Activated naive CD4-positive, alpha-beta T cell treated with Interleukin-2 at 50 U/mL for 16 hours (primary cell): Measurements from ENCODE around the gene TDRD6.
"Not testable (repeated sequence)": the region's sequence is repeated elsewhere in the genome, so short reads cannot be mapped to it uniquely, and the experiment has no call there.

ENCODE experiments used
- DNase-seq: peaks from one replicate; pipeline ENCODE4 v3.0.0-alpha.2; 2020

The TDRD6 gene

DNA sequence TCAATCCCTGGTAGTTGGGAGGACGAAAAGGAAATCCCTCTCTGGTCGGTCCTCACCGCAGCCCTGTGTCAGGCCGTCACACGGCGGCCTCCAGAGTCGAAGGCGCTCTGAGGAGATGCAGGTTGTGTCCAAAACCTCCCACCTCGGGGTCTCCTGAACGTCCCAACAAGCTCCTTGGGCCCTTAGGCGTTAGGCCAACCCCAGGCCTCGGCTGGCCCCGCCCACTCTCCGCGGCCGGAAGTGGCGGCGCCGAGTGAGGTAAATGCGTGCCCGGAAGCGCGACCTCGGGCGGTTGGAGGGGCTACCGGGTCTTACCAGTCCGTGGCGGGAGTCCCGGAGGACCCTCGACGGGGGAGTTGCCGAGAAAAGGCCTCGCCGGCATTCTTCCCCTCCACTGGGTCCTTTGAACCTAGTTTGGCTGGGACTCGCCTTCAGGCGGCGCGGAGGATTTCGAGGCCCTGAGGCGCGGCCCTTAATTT, at the start of gene TDRD6:
Gene TDRD6, plus strand, starts transcription at position 267 of the 479 bp plus-strand sequence. CDS start 244 bp downstream, outside the sequence.
- no peak for DNase-seq

GRCh38 chr6:46637933-46638332, 49.8 kb upstream of the TDRD6 start:
- DNase-seq = no peak

GRCh38 chr6:46638650-46639049, 49.0 kb upstream of the TDRD6 start:
- DNase-seq = no peak

DNA sequence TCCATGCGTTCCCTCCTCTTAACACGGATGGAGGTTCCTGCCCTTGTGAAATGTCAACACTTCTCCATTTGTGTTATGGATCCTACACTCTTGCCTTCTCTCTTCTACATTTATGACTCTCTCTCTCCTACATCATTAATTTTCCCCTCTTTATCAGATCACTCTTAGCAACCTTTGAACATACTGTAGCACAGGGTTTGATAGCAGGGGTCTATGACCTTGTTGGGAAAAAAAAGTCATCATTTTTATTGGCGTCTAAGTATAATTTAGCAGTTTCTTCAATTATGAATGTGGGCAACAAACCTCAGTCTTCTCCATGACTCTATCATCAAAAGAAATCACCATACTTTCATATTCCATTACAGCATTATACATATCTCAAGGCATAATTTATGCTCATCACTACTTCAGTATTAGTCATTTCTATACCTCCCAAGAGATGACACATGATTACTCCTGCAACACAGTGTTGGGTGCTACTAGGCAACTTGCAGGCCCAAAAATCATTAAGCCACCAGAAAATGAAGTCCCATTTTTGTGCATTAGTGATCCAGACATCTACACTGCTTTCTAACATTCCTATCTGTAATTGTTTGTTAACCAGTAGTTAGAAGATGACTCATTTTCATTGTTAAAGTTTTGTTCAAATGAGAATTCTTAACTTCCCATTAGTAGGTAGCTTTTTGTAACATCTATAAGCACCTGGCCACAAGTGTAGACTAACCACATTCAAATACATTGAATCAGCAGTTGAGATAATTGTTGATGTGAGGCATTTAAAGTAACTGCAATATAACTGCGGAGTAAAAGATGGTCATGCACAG, 44.5 kb upstream of the TDRD6 start:
- DNase-seq = no peak

DNA sequence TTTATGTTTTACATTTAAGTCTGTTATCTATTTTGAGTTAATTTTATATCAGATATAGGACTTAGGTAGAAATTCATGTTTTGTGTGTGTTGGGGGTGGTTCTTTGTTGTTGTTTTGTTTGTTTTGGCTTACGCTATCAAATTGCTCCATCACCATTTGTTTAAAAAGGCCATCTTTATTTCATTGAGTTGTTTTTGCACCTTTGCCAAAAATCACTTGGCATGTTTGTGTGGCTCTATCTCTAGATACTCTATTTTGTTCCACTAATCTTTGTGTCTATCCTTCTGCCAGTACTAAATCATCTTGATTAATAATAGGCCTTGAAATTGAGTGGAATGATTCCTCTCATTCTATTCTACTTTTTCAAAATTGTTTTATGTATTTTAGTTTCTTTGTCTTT, 42.4 kb upstream of the TDRD6 start:
- no peak for DNase-seq

DNA sequence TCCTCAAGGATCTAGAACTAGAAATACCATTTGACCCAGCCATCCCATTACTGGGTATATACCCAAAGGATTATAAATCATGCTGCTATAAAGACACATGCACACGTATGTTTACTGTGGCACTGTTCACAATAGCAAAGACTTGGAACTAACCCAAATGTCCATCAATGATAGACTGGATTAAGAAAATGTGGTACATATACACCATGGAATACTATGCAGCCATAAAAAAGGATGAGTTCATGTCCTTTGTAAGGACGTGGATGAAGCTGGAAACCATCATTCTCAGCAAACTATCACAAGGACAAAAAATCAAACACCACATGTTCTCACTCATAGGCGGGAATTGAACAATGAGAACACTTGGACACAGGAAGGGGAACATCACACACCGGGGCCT, 39.6 kb upstream of the TDRD6 start:
- not testable (repeated sequence) for DNase-seq

DNA sequence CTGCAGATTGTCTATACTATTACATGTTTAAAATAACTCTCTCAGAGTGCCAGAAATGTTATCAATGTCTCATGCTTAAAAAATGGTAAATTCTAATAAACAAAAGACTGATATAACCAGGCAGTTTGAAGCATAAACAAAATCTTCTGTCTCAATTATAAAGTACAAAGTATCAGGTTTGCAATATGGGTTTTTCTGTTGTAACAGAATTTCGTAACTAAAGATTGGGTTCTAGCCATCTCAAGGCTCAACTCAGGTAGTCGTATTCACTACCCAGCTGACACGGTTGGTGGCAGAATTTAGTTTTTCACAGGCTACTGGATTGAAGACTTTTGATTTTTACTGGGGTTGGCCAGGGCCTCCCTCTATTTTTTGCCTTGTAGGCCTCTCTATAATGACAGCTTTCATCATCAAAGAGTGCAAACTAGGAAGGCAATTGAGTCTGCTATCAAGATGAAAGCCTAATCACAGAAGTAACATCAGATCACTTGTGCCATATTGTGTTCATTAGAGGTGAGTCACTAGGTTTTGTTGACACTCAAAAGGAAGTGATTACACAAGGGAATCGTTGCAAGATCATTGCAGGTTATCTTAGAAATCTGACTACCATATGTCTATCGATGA, 38.7 kb upstream of the TDRD6 start:
- DNase-seq = no peak

- no peak for DNase-seq
Observed at GRCh38 chr6:46651006-46651405, 36.7 kb upstream of the TDRD6 start.

DNA sequence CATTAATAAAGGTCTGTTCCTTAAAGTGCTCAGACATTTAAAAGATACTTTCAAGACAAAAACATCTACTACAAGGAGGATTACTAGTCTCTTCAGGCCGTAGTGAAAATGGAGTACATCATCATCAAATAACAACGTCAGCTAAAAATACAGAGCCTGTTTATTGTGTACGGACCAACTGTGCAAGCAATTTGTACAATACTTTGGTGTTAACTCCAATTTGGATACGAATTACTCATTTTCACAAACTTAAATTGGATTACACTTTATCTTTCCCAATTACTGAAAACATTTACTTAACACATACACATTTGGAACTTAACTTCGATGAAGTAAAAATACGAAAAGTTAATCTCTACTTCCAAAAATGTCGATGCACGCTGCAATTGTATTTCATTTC, 35.9 kb upstream of the TDRD6 start:
- DNase-seq = no peak

- DNase-seq = no peak
Observed at GRCh38 chr6:46652232-46652602, 35.5 kb upstream of the TDRD6 start.

GRCh38 chr6:46652603-46653438, 34.9 kb upstream of the TDRD6 start, which contains the start of the genes CYP39A1 and SLC25A27:
CYP39A1 (minus strand) TSS chr6:46652818; CDS start chr6:46652582, 236 bp downstream.
SLC25A27 (plus strand) TSS chr6:46652975; CDS start chr6:46653193, 218 bp downstream.
- peak; percentile 83 for DNase-seq

DNA sequence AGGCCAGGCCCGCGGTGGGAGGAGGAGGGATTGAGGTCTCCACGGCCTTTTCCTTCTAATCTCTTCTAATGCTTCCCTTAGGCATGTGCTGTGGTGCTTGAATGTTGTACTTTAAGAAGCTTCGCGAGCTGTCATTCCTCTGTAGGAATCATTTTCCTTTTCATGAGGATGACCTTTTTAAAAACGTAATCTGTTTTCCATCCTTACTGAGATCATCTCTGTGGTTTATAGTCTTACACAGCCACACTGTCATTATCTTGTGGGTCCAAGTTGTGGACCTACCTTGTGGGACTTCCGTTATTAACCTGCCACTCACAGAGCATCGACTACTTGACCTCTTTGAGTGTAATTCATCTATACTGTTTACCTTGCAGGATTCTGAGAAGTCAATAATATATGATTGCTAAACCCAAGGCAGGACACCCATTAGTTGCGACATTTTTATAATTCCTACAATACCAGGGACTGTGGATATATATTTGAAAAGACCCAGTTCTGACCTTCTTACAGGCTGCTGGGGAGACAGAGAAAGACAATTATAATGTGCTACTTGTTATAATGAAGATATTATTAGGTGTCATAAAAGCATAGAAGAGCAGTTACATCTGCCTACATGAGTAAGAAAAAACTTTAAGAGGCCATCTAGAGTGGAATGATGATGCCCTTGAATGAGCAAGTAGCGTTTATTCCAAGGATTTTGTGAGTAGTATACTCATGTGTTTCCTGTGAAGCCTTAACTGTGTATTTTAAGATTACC, 34.1 kb upstream of the TDRD6 start:
- DNase-seq = no peak

- DNase-seq = no peak
Observed at GRCh38 chr6:46655803-46656202, 31.9 kb upstream of the TDRD6 start.

GRCh38 chr6:46657642-46658041, 30.0 kb upstream of the TDRD6 start:
- no peak for DNase-seq

GRCh38 chr6:46661483-46661882, 26.2 kb upstream of the TDRD6 start:
- DNase-seq = no peak

DNA sequence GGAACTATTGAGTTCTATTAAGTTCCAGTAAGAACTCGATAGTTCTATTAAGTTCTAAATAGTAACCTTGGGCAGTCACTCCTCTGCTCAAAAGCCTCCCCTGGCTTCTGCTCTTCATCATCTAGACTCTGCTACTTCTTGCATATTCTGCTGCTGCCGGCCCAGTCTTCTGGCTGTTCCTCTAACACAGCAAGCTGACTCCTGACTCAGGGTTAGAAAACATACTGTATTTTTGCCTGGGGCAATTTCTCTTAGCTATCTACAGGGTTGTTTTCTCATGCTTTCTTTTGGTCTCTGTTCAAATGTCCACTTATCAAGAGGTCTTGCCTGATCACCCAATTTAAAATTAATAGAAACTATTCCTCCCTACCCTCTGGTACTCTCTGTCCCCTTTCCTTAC, 20.3 kb upstream of the TDRD6 start:
- no peak for DNase-seq

GRCh38 chr6:46674410-46674809, 13.3 kb upstream of the TDRD6 start:
- no peak for DNase-seq

DNA sequence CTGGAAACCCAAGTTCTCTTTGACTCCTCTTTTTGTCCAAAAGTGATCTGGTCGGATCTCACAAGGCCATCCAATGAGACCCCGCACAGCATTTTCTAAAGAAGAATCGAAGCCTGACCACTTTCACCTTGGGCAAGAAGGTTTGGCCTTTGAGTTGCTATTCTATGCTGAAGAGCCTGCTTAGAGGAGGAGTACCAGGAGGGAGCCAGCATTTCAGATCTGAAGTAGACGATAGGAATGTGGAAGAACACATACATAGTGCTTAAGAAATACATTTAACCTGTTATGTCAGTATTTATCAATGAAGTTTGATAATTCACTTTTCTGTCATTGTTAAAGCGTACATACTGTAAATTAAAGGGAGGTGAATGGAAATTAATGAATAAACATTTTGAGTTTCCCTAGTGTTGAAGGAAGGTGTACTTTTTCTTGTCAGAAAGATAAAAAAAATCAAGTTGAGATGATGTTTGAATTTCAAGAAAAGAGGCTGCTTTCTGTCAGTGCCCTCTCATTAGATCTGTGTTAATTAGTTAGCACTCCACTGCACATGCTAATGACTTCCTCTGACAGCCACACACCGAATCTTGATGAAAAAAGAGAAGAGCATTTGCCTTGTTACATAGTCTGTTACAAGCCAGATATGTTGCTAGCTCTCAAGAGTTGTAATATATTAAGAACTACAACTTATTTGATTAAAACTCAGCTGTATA, 10.9 kb upstream of the TDRD6 start:
- DNase-seq = no peak

GRCh38 chr6:46677314-46677654, 10.4 kb upstream of the TDRD6 start:
- DNase-seq = no peak

- DNase-seq = no peak
Observed at GRCh38 chr6:46684771-46685170, 2.9 kb upstream of the TDRD6 start.

- no peak for DNase-seq
Observed at GRCh38 chr6:46688117-46688965, 656 bp downstream of the TDRD6 start.
